NT2/D1 (cell line): ENCODE data around the gene NDUFA3.

ENCODE experiments used
- SUZ12 ChIP-seq: IDR thresholded peaks from 2 replicates; pipeline ENCODE4 v1.6.1; 2011; ENCODE audit not compliant: insufficient read length, insufficient read depth; ENCODE audit errors: extremely low read depth
- YY1 ChIP-seq: IDR thresholded peaks from 2 replicates; pipeline ENCODE4 v1.6.1; 2011; ENCODE audit not compliant: insufficient read length, insufficient read depth
- ZNF274 ChIP-seq: IDR thresholded peaks from 2 replicates; pipeline ENCODE4 v1.6.1; 2011; ENCODE audit warnings: mild to moderate bottlenecking, low read depth, low read length

DNA sequence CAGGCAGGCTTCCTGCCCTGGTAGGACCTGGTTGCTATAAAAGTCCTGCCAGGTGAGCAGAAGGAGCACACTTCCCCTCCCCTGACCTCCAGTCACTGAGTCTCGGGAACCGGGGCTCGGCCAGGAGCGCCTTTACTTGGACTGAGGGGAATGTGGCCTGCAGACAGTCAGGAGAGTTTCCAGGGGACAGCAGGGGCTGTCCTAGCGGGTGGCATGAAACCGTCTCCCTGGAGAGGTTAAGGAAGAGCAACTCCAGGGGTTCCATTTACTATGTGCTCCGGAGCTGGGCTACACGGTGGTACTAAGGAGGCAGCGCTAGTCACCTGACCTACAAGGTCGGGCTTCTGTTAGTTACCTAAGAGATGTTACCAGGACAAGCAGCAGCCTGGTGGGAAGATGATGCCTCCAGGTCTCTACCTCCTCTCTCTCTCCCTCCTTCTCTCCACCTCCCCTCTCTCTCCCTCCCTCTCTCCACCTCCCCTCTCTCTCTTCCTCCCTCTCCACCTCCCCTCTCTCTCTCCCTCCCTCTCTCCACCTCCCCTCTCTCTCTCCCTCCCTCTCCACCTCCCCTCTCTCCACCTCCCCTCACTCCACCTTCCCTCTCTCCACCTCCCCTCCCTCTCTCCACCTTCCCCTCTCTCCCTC, 30.8 kb downstream of the NDUFA3 start:
- TF ChIP-seq SUZ12: no peak
- TF ChIP-seq ZNF274: no peak
- TF ChIP-seq YY1: no peak
